ENCODE results near the gene CLEC18B. TPM values are rescaled to one million over a fixed set of nuclear protein-coding genes. Genes with fewer than 3 reads are reported as not detected.
"Not testable (repeated sequence)": the region's sequence is repeated elsewhere in the genome, so short reads cannot be mapped to it uniquely, and the experiment has no call there.

CLEC18B gene
- polyA plus RNA-seq (ENCODE audit: low read depth in 6 of 6) = not detected

- H3K4me3 Mint-ChIP-seq; H3K36me3 Mint-ChIP-seq; H3K9me3 Mint-ChIP-seq; ATAC-seq (ENCODE audit: low read depth in 2 of 2); DNase-seq; H3K27me3 Mint-ChIP-seq; H3K27ac Mint-ChIP-seq; H3K4me1 Mint-ChIP-seq: not testable (repeated sequence)
These were observed at the start of gene CLEC18B for GRCh38 chr16:74420612-74421481. CLEC18B (minus strand) TSS chr16:74421478; CDS start chr16:74421270, 208 bp downstream.

GRCh38 chr16:74469946-74470478, 48.7 kb upstream of the CLEC18B start:
- H3K9me3 Mint-ChIP-seq = no peaks in the 10 kb centered on the region
- DNase-seq (no peak), ATAC-seq (ENCODE audit: low read depth in 2 of 2) (no peak)
- no peak overlapping the region for H3K4me3 Mint-ChIP-seq
- H3K4me1 Mint-ChIP-seq = peaks cover 0 to 4% (median 0%) of the 10 kb centered on the region in 3 donors
- H3K36me3 Mint-ChIP-seq = peaks cover 12 to 22% of the 10 kb centered on the region in 2 donors
- peak overlapping the region in 1 of 6 donors; percentile 44 for H3K27ac Mint-ChIP-seq
- no peaks in the 10 kb centered on the region for H3K27me3 Mint-ChIP-seq

GRCh38 chr16:74468807-74469525, 47.7 kb upstream of the CLEC18B start:
- no peak overlapping the region for H3K27ac Mint-ChIP-seq
- H3K36me3 Mint-ChIP-seq = peaks cover 12 to 20% of the 10 kb centered on the region in 2 donors
- ATAC-seq (ENCODE audit: low read depth in 2 of 2) = no peak
- H3K9me3 Mint-ChIP-seq = no peaks in the 10 kb centered on the region
- no peak overlapping the region for H3K4me3 Mint-ChIP-seq
- DNase-seq = no peak
- no peaks in the 10 kb centered on the region for H3K27me3 Mint-ChIP-seq
- peaks cover 5 to 14% (median 6%) of the 10 kb centered on the region in 3 donors for H3K4me1 Mint-ChIP-seq

- DNase-seq (no peak), ATAC-seq (ENCODE audit: low read depth in 2 of 2) (no peak)
- peaks cover 17 to 20% of the 10 kb centered on the region in 2 donors for H3K36me3 Mint-ChIP-seq
- H3K4me3 Mint-ChIP-seq = no peak overlapping the region
- H3K27ac Mint-ChIP-seq = peak overlapping the region in 3 of 6 donors; percentile 3 to 94 (median 16)
- no peaks in the 10 kb centered on the region for H3K27me3 Mint-ChIP-seq
- peaks cover 8 to 23% (median 11%) of the 10 kb centered on the region in 3 donors for H3K4me1 Mint-ChIP-seq
- H3K9me3 Mint-ChIP-seq = no peaks in the 10 kb centered on the region
These were observed 45.6 kb upstream of the CLEC18B start for GRCh38 chr16:74466872-74467271.

- Mint-ChIP-seq H3K27ac (peak overlapping the region; percentile 9 to 94 (median 31)), H3K27me3 (no peaks in the 10 kb centered on the region), H3K4me3 (no peak overlapping the region), H3K9me3 (no peaks in the 10 kb centered on the region), H3K36me3 (peaks cover 23 to 24% of the 10 kb centered on the region in 2 donors), H3K4me1 (peaks cover 8 to 23% (median 11%) of the 10 kb centered on the region in 3 donors)
- ATAC-seq (ENCODE audit: low read depth in 2 of 2) = no peak
- no peak for DNase-seq
These were observed 44.8 kb upstream of the CLEC18B start for GRCh38 chr16:74465851-74466685.

GRCh38 chr16:74465281-74465680, 44.0 kb upstream of the CLEC18B start:
- H3K4me3 Mint-ChIP-seq = no peak overlapping the region
- peaks cover 8 to 23% (median 11%) of the 10 kb centered on the region in 3 donors for H3K4me1 Mint-ChIP-seq
- peaks cover 23 to 24% of the 10 kb centered on the region in 2 donors for H3K36me3 Mint-ChIP-seq
- peak overlapping the region in 4 of 6 donors; percentile 13 to 88 (median 73) for H3K27ac Mint-ChIP-seq
- DNase-seq (no peak), ATAC-seq (ENCODE audit: low read depth in 2 of 2) (no peak)
- H3K9me3 Mint-ChIP-seq = no peaks in the 10 kb centered on the region
- no peaks in the 10 kb centered on the region for H3K27me3 Mint-ChIP-seq

GRCh38 chr16:74463888-74464287, 42.6 kb upstream of the CLEC18B start:
- ATAC-seq (ENCODE audit: low read depth in 2 of 2) (peak; percentile 99 to 100), DNase-seq (peak; percentile 60)
- peaks cover 25 to 31% of the 10 kb centered on the region in 2 donors for H3K36me3 Mint-ChIP-seq
- H3K27ac Mint-ChIP-seq = peak overlapping the region; percentile 34 to 89 (median 74)
- peaks cover 8 to 23% (median 11%) of the 10 kb centered on the region in 3 donors for H3K4me1 Mint-ChIP-seq
- peak overlapping the region in 2 of 8 donors; percentile 2 to 29 for H3K4me3 Mint-ChIP-seq
- no peaks in the 10 kb centered on the region for H3K27me3 Mint-ChIP-seq
- H3K9me3 Mint-ChIP-seq = no peaks in the 10 kb centered on the region

- Mint-ChIP-seq H3K27me3 (no peaks in the 10 kb centered on the region), H3K9me3 (no peaks in the 10 kb centered on the region), H3K27ac (peak overlapping the region in 1 of 6 donors; percentile 76), H3K36me3 (peaks cover 34% of the 10 kb centered on the region in 2 donors), H3K4me3 (no peak overlapping the region), H3K4me1 (peaks cover 8 to 23% (median 11%) of the 10 kb centered on the region in 3 donors)
- no peak for DNase-seq
- ATAC-seq (ENCODE audit: low read depth in 2 of 2) = no peak
These were observed 41.1 kb upstream of the CLEC18B start for GRCh38 chr16:74462361-74462760.

GRCh38 chr16:74461826-74462225, 40.5 kb upstream of the CLEC18B start:
- Mint-ChIP-seq H3K4me1 (peaks cover 8 to 23% (median 11%) of the 10 kb centered on the region in 3 donors), H3K9me3 (no peaks in the 10 kb centered on the region), H3K27me3 (no peaks in the 10 kb centered on the region), H3K4me3 (no peak overlapping the region), H3K36me3 (peaks cover 30% of the 10 kb centered on the region in 2 donors), H3K27ac (peak overlapping the region in 2 of 6 donors; percentile 54 to 74)
- ATAC-seq (ENCODE audit: low read depth in 2 of 2) (no peak), DNase-seq (no peak)

- Mint-ChIP-seq H3K36me3 (peaks cover 32 to 37% of the 10 kb centered on the region in 2 donors), H3K4me3 (no peak overlapping the region), H3K27ac (no peak overlapping the region), H3K9me3 (no peaks in the 10 kb centered on the region), H3K27me3 (no peaks in the 10 kb centered on the region), H3K4me1 (peaks cover 8 to 21% (median 11%) of the 10 kb centered on the region in 3 donors)
- DNase-seq (no peak), ATAC-seq (ENCODE audit: low read depth in 2 of 2) (no peak)
These were observed 39.3 kb upstream of the CLEC18B start for GRCh38 chr16:74460542-74460941.

- DNase-seq (no peak), ATAC-seq (ENCODE audit: low read depth in 2 of 2) (no peak)
- Mint-ChIP-seq H3K27ac (peak overlapping the region in 1 of 6 donors; percentile 31), H3K4me3 (no peak overlapping the region), H3K27me3 (no peaks in the 10 kb centered on the region), H3K4me1 (peaks cover 15 to 18% (median 18%) of the 10 kb centered on the region in 3 donors), H3K36me3 (peaks cover 49 to 50% of the 10 kb centered on the region in 2 donors), H3K9me3 (no peaks in the 10 kb centered on the region)
These were observed 35.0 kb upstream of the CLEC18B start for GRCh38 chr16:74456290-74456625.

GRCh38 chr16:74455619-74456289, 34.5 kb upstream of the CLEC18B start:
- H3K27me3 Mint-ChIP-seq = no peaks in the 10 kb centered on the region
- ATAC-seq (ENCODE audit: low read depth in 2 of 2) (no peak), DNase-seq (no peak)
- peaks cover 49 to 50% of the 10 kb centered on the region in 2 donors for H3K36me3 Mint-ChIP-seq
- no peak overlapping the region for H3K4me3 Mint-ChIP-seq
- H3K27ac Mint-ChIP-seq = peak overlapping the region in 2 of 6 donors; percentile 15 to 31
- H3K4me1 Mint-ChIP-seq = peaks cover 15 to 18% (median 18%) of the 10 kb centered on the region in 3 donors
- H3K9me3 Mint-ChIP-seq = no peaks in the 10 kb centered on the region
